ENCODE data around the gene KCNK3. TPM values are rescaled to one million over a fixed set of nuclear protein-coding genes. Genes with fewer than 3 reads are reported as not detected.
A peak's percentile ranks its signal among the peaks of the same experiment; 100 is the strongest.

The KCNK3 gene
- total RNA-seq, 1 donor from 2014 or later = 1.9 TPM

GRCh38 chr2:26743852-26744251, 51.3 kb downstream of the KCNK3 start:
- no peaks in the 10 kb centered on the region for H3K36me3 Mint-ChIP-seq (ENCODE audit: low read depth, unreplicated experiment)
- Histone ChIP-seq H3K79me2 (ENCODE audit: insufficient read depth, low read length) (no peaks in the 10 kb centered on the region), H2AFZ (ENCODE audit: low read depth, low read length) (no peak overlapping the region), H3K4me1 (ENCODE audit: insufficient read depth, low read length) (no peaks in the 10 kb centered on the region), H4K20me1 (ENCODE audit: insufficient read depth, low read length) (no peaks in the 10 kb centered on the region), H3K4me2 (ENCODE audit: low read length) (no peak overlapping the region), H3K9me3 (ENCODE audit: insufficient read depth, low read depth, low read length) (no peaks in the 10 kb centered on the region), H3K9ac (ENCODE audit: low read length) (no peak overlapping the region), H3K36me3 (ENCODE audit: insufficient read depth, low read length) (no peaks in the 10 kb centered on the region), H3K4me3 (ENCODE audit: insufficient read depth, low read depth, low read length) (no peak overlapping the region), H3K27me3 (ENCODE audit: insufficient read depth, low read length) (no peaks in the 10 kb centered on the region), H3K27ac (ENCODE audit: low read depth, low read length) (no peak overlapping the region)
- DNase-seq (ENCODE audit: low read depth) (no peak), FAIRE-seq (no peak)
- H3K4me1 Mint-ChIP-seq (ENCODE audit: low read depth, unreplicated experiment) = peaks cover 2% of the 10 kb centered on the region
- no peak overlapping the region for H3K27ac Mint-ChIP-seq (ENCODE audit: unreplicated experiment)
- no peaks in the 10 kb centered on the region for H3K9me3 Mint-ChIP-seq (ENCODE audit: unreplicated experiment)
- TF ChIP-seq, protein P1, sequence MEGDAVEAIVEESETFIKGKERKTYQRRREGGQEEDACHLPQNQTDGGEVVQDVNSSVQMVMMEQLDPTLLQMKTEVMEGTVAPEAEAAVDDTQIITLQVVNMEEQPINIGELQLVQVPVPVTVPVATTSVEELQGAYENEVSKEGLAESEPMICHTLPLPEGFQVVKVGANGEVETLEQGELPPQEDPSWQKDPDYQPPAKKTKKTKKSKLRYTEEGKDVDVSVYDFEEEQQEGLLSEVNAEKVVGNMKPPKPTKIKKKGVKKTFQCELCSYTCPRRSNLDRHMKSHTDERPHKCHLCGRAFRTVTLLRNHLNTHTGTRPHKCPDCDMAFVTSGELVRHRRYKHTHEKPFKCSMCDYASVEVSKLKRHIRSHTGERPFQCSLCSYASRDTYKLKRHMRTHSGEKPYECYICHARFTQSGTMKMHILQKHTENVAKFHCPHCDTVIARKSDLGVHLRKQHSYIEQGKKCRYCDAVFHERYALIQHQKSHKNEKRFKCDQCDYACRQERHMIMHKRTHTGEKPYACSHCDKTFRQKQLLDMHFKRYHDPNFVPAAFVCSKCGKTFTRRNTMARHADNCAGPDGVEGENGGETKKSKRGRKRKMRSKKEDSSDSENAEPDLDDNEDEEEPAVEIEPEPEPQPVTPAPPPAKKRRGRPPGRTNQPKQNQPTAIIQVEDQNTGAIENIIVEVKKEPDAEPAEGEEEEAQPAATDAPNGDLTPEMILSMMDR (IDR thresholded peaks at IDR 0.05; ENCODE audit: insufficient read depth, low read depth, low read length) = no peak
- no peak for TF ChIP-seq EZH2 (IDR thresholded peaks at IDR 0.05; ENCODE audit: insufficient read depth, low read length)
- H3K4me3 Mint-ChIP-seq (ENCODE audit: unreplicated experiment) = no peak overlapping the region
- H3K27me3 Mint-ChIP-seq (ENCODE audit: low read depth, unreplicated experiment) = peaks cover 35% of the 10 kb centered on the region

DNA sequence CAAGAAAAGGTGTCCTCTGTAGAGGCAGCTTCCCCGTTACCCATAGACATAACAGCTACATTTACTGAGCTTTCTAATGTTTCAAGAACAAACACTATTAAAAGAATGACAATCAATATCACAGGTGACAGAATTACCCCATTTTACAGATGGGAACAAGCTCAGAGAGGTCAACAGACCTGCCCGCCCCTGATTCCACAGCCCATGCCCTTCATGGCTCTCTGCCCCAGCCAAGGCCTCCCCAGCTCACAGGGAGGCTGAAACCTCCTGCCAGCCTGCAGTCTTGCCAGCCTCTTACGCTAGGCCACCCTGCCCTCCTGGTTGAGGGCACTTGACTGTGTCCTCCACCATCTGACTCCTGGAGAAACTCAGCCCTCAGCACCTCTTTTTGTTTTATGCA, 52.4 kb downstream of the KCNK3 start:
- TF ChIP-seq, protein P1 (IDR thresholded peaks at IDR 0.05; ENCODE audit: insufficient read depth, low read depth, low read length) = no peak
- no peak for TF ChIP-seq EZH2 (IDR thresholded peaks at IDR 0.05; ENCODE audit: insufficient read depth, low read length)
- Histone ChIP-seq H4K20me1 (ENCODE audit: insufficient read depth, low read length) (no peaks in the 10 kb centered on the region), H3K27me3 (ENCODE audit: insufficient read depth, low read length) (no peaks in the 10 kb centered on the region), H3K79me2 (ENCODE audit: insufficient read depth, low read length) (no peaks in the 10 kb centered on the region), H3K9me3 (ENCODE audit: insufficient read depth, low read depth, low read length) (no peaks in the 10 kb centered on the region), H3K27ac (ENCODE audit: low read depth, low read length) (no peak overlapping the region), H3K36me3 (ENCODE audit: insufficient read depth, low read length) (no peaks in the 10 kb centered on the region), H2AFZ (ENCODE audit: low read depth, low read length) (no peak overlapping the region), H3K4me3 (ENCODE audit: insufficient read depth, low read depth, low read length) (no peak overlapping the region), H3K4me1 (ENCODE audit: insufficient read depth, low read length) (no peaks in the 10 kb centered on the region), H3K4me2 (ENCODE audit: low read length) (no peak overlapping the region), H3K9ac (ENCODE audit: low read length) (no peak overlapping the region)
- Mint-ChIP-seq H3K4me1 (ENCODE audit: low read depth, unreplicated experiment) (peaks cover 3% of the 10 kb centered on the region), H3K9me3 (ENCODE audit: unreplicated experiment) (no peaks in the 10 kb centered on the region), H3K36me3 (ENCODE audit: low read depth, unreplicated experiment) (no peaks in the 10 kb centered on the region), H3K4me3 (ENCODE audit: unreplicated experiment) (no peak overlapping the region), H3K27ac (ENCODE audit: unreplicated experiment) (no peak overlapping the region), H3K27me3 (ENCODE audit: low read depth, unreplicated experiment) (peaks cover 35% of the 10 kb centered on the region)
- DNase-seq (ENCODE audit: low read depth) (no peak), FAIRE-seq (no peak)

GRCh38 chr2:26745609-26746327, 53.2 kb downstream of the KCNK3 start:
- Histone ChIP-seq H3K4me3 (ENCODE audit: insufficient read depth, low read depth, low read length) (no peak overlapping the region), H3K4me1 (ENCODE audit: insufficient read depth, low read length) (no peaks in the 10 kb centered on the region), H3K79me2 (ENCODE audit: insufficient read depth, low read length) (no peaks in the 10 kb centered on the region), H3K9ac (ENCODE audit: low read length) (no peak overlapping the region), H3K9me3 (ENCODE audit: insufficient read depth, low read depth, low read length) (no peaks in the 10 kb centered on the region), H3K27me3 (ENCODE audit: insufficient read depth, low read length) (no peaks in the 10 kb centered on the region), H3K27ac (ENCODE audit: low read depth, low read length) (no peak overlapping the region), H2AFZ (ENCODE audit: low read depth, low read length) (no peak overlapping the region), H4K20me1 (ENCODE audit: insufficient read depth, low read length) (no peaks in the 10 kb centered on the region), H3K36me3 (ENCODE audit: insufficient read depth, low read length) (no peaks in the 10 kb centered on the region), H3K4me2 (ENCODE audit: low read length) (no peak overlapping the region)
- peak; percentile 39 for DNase-seq (ENCODE audit: low read depth)
- peaks cover 33% of the 10 kb centered on the region for H3K27me3 Mint-ChIP-seq (ENCODE audit: low read depth, unreplicated experiment)
- H3K9me3 Mint-ChIP-seq (ENCODE audit: unreplicated experiment) = no peaks in the 10 kb centered on the region
- H3K36me3 Mint-ChIP-seq (ENCODE audit: low read depth, unreplicated experiment) = no peaks in the 10 kb centered on the region
- no peak overlapping the region for H3K4me3 Mint-ChIP-seq (ENCODE audit: unreplicated experiment)
- no peak for FAIRE-seq
- H3K27ac Mint-ChIP-seq (ENCODE audit: unreplicated experiment) = no peak overlapping the region
- H3K4me1 Mint-ChIP-seq (ENCODE audit: low read depth, unreplicated experiment) = peaks cover 6% of the 10 kb centered on the region
- TF ChIP-seq EZH2 (IDR thresholded peaks at IDR 0.05; ENCODE audit: insufficient read depth, low read length) = no peak
- TF ChIP-seq, protein P1 (IDR thresholded peaks at IDR 0.05; ENCODE audit: insufficient read depth, low read depth, low read length) = peak; percentile 91

Measured in astrocyte (in vitro differentiated cells and primary cell).